Left ventricle myocardium inferior (tissue), 1 donor: Measurements from ENCODE around the gene TMEM26. TPM values are rescaled to one million over a fixed set of nuclear protein-coding genes. Genes with fewer than 3 reads are reported as not detected.

Experiments used
- DNase-seq: peaks from one replicate; pipeline ENCODE4 v3.0.0-alpha.2; 2020
- H3K27ac ChIP-seq: fragments of 200-600 bp; replicated peaks from 2 replicates; pipeline ENCODE4 v1.8.0; 2021
- H3K27me3 ChIP-seq: fragments of 200-600 bp; 2 replicates; pipeline ENCODE4 v1.8.0; 2021; ENCODE audit warnings: low read depth
- H3K36me3 ChIP-seq: fragments of 200-600 bp; 2 replicates; pipeline ENCODE4 v1.8.0; 2021
- H3K4me1 ChIP-seq: fragments of 200-600 bp; 2 replicates; pipeline ENCODE4 v1.8.0; 2021
- H3K4me3 ChIP-seq: fragments of 200-600 bp; 2 replicates; pipeline ENCODE4 v1.8.0; 2021; ENCODE audit warnings: mild to moderate bottlenecking, moderate library complexity
- H3K9me3 ChIP-seq: fragments of 200-600 bp; replicated peaks from 2 replicates; pipeline ENCODE4 v1.8.0; 2021
- CTCF ChIP-seq: fragments of 200-600 bp; IDR thresholded peaks from 2 replicates; pipeline ENCODE4 v1.8.0; 2021; ENCODE audit warnings: antibody characterized with exemption, mild to moderate bottlenecking, borderline replicate concordance
- intact Hi-C: fragments of 100-400 bp; cut with micrococcal nuclease; formaldehyde crosslinking; loops from one replicate; pipeline ENCODE4 v1.11.0; 2022
- total RNA-seq: library from RNA; stranded (reverse); fragmentation: NEBNext Ultra II Directional; extraction: Animal tissue kit (Norgen Biotek cat#: 25700); gene quantifications from one replicate; pipeline ENCODE4 v1.2.1, GENCODE V29; 2021
- donor health status: DM: no; HTN: yes; CAD: no; lungs with severe emphysema.

TMEM26 gene
- total RNA-seq, 1 donor from 2014 or later: 0.30 TPM

GRCh38 chr10:61486251-61486650 is 33.1 kb upstream of the TMEM26 start:
- no peak for TF ChIP-seq CTCF
- no peaks in the 10 kb centered on the region for H3K27me3 ChIP-seq
- H3K9me3 ChIP-seq: no peaks in the 10 kb centered on the region
- H3K36me3 ChIP-seq: no peaks in the 10 kb centered on the region
- no peak overlapping the region for H3K27ac ChIP-seq
- no peak overlapping the region for H3K4me3 ChIP-seq
- intact Hi-C loops: no loop called here
- no peak for DNase-seq
- H3K4me1 ChIP-seq: no peaks in the 10 kb centered on the region

- TF ChIP-seq CTCF: no peak
- Histone ChIP-seq H3K27ac (no peak overlapping the region), H3K9me3 (no peaks in the 10 kb centered on the region), H3K36me3 (no peaks in the 10 kb centered on the region), H3K4me3 (no peak overlapping the region), H3K27me3 (no peaks in the 10 kb centered on the region), H3K4me1 (no peaks in the 10 kb centered on the region)
- DNase-seq: no peak
- intact Hi-C loops: no loop called here
These were observed 28.4 kb upstream of the TMEM26 start for GRCh38 chr10:61481597-61481996.

- H3K4me1 ChIP-seq: no peaks in the 10 kb centered on the region
- TF ChIP-seq CTCF: no peak
- intact Hi-C loops: no loop called here
- H3K4me3 ChIP-seq: no peak overlapping the region
- DNase-seq: no peak
- H3K27me3 ChIP-seq: no peaks in the 10 kb centered on the region
- H3K9me3 ChIP-seq: no peaks in the 10 kb centered on the region
- no peak overlapping the region for H3K27ac ChIP-seq
- H3K36me3 ChIP-seq: no peaks in the 10 kb centered on the region
These were observed 27.0 kb upstream of the TMEM26 start for GRCh38 chr10:61480208-61480607.

GRCh38 chr10:61478621-61479312 is 25.6 kb upstream of the TMEM26 start:
- Histone ChIP-seq H3K4me3 (no peak overlapping the region), H3K27ac (no peak overlapping the region), H3K9me3 (no peaks in the 10 kb centered on the region), H3K4me1 (no peaks in the 10 kb centered on the region), H3K36me3 (no peaks in the 10 kb centered on the region), H3K27me3 (no peaks in the 10 kb centered on the region)
- intact Hi-C loops: no loop called here
- DNase-seq: no peak
- no peak for TF ChIP-seq CTCF

- Histone ChIP-seq H3K4me3 (no peak overlapping the region), H3K4me1 (no peaks in the 10 kb centered on the region), H3K36me3 (no peaks in the 10 kb centered on the region), H3K27ac (no peak overlapping the region), H3K9me3 (no peaks in the 10 kb centered on the region), H3K27me3 (no peaks in the 10 kb centered on the region)
- intact Hi-C loops: no loop called here
- no peak for DNase-seq
- TF ChIP-seq CTCF: no peak
These were observed 24.3 kb upstream of the TMEM26 start for GRCh38 chr10:61477451-61477850.
